GM18873 (cell line): ENCODE data around the gene DAPK1.
"Not testable (repeated sequence)": the region's sequence is repeated elsewhere in the genome, so short reads cannot be mapped to it uniquely, and the experiment has no call there.

Source experiments
- ATAC-seq: cut with Tn5 transposase; IDR thresholded peaks from one replicate; pipeline ENCODE4 v1.9.1; 2021; ENCODE audit warnings: mild to moderate bottlenecking, moderate library complexity, moderate number of reproducible peaks; ENCODE audit not compliant: unreplicated experiment, low FRiP score

Gene DAPK1

DNA sequence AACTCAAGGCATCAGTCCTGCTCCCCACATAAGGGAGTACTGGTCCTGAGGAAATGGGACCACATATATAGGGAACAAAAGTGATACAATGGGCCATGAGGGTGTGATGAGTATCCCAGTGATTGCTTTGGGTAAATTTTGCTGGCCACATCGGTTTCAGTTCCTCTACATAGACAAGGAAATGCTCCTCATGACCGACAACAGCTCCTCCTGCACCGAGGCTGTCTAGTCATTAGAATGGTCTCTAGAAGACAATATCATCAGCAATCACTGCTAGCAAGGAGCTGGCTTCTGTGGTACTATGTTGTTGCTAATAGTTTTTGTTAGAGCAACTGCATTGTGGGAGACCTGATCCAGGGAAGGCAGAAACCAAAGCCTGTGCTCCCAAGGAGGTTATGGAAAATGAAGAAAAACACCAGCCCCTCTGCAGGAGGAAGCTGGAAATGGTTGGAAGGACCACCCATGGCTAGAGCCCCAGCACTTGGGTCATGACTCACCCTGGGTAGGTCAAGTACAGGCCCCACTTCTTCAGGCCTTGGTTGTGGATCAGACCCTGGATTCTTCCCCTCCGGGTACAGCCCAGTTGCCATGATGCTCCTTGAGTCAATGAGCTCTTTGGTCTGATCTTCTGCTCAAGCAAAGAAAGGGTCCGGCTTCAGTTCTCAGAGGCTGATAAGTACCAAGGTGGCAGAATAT is 224.9 kb downstream of the DAPK1 start:
- ATAC-seq, result no peak

DNA sequence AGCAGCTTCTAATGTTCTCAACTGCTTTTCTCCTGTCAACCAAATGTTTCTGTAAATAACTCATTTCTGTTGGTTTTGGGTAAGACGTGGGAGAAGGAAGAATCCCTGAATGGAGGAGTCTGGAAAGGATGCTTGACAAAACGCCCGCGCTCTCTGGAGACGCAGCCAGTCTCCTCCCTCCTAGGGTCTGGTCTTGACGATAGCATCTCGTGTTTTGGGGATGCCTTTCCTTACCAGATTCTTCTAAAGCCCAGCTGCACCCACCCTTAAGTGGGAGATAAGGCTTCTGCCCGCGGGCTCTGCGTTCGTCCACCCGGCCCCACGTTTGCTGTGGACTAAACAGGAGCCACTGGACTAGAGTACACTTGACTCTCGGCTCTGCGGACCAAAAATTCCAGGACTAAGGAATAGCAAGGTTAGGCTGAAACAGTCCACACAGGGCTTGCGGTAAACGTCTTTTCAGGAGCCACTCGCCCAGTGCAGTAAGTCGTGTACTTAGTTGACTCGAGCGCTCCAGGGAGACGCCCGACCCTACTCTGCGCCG is 227.8 kb downstream of the DAPK1 start:
- ATAC-seq, result no peak

DNA sequence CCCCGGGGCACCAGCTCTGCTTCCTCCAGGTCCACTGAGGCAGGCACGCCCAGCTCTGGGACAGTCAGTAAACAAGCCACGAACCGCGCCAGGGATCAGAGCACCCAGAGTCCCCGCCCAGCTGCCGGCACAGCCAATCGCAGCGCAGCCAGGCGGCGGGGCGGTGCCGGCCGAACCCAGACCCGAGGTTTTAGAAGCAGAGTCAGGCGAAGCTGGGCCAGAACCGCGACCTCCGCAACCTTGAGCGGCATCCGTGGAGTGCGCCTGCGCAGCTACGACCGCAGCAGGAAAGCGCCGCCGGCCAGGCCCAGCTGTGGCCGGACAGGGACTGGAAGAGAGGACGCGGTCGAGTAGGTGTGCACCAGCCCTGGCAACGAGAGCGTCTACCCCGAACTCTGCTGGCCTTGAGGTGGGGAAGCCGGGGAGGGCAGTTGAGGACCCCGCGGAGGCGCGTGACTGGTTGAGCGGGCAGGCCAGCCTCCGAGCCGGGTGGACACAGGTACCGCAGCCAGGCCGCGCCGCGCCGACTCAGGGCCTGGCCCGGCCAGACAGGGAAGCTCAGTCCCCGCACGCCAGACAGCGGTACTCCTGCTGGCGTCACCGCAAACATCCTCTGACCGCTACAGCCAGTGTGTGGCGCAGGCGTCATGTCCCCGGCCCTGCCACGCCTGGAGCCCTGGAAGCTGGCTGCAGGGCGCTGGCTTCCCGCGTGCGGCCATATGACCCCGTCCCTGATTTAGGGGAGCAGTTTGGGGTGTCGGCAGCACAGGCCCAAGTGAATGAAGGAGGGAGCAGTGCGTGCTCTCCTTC is 228.4 kb downstream of the DAPK1 start, which contains the start of gene CTSL:
CTSL (plus strand) TSS at position 220 of the 810 bp plus-strand sequence. CDS start 1,485 bp downstream, outside the sequence.
- no peak for ATAC-seq

DNA sequence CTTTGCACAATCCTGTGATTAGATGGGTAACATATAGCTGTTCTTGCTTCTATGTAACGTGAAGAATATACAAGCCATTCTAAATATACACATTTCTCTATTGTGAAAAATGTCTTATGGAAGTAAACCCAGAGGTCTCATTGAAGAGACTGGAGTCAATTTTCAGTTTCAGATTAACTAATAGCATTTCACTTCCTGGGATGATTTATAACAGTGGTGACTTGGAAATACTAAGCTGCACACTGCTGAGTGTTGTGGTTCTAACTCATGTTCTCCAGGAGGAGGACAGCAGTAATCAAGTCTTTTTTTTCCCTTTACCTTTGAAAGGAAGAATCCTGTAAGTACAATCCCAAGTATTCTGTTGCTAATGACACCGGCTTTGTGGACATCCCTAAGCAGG is 231.6 kb downstream of the DAPK1 start:
- ATAC-seq, result no peak

DNA sequence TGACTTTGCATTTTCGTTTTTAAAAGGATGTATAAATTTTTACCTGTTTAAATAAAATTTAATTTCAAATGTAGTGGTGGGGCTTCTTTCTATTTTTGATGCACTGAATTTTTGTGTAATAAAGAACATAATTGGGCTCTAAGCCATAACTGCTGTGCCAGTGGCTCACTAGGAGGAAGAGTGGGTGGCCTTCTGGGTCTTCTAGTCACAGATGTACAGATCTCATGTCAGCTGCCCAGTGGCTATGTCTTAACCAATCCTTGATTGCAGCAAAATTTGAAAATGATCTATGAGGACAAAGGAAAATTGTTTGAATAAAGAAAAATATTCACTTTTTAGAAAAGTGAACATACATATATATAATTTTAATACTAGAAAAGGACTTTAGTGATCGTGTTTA is 233.7 kb downstream of the DAPK1 start:
- no peak for ATAC-seq

DNA sequence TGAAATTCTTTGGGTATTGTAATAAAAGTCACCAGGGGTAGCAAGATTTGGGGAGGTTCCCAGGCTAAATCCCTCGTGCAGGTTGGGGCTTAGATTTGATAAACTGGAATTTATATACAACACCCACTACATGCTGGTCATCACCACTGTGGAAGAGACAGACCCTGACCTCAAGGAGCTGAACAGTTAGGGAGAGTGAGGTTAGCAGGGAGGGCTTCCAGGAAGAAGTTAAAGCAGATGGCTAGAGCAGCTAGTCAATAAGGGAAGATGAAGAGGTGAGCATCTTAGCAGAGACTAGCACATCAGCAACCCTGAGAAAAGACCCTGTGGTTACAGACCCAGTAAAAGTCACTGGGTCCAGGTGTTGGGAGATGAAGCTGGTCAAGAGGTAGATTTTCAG is 234.7 kb downstream of the DAPK1 start:
- ATAC-seq, result no peak

DNA sequence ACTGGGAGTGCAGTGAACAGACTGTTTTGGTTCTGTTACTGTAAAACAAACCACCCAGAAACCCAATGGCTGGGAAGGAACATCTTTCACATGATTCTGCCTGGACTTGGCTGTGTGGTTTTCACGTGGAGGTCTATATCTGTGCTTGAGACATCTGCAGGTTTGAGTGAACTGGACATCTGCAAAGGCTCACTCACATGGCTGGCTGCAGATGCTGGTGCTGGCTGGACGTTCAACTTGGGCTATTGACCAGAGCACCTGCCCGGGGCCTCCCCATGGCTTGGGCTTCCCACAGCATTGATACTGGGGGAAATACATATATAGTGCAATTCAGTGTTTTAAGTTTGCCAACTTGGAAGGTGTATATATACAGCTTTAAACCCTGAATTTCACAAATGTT is 235.1 kb downstream of the DAPK1 start:
- no peak for ATAC-seq

DNA sequence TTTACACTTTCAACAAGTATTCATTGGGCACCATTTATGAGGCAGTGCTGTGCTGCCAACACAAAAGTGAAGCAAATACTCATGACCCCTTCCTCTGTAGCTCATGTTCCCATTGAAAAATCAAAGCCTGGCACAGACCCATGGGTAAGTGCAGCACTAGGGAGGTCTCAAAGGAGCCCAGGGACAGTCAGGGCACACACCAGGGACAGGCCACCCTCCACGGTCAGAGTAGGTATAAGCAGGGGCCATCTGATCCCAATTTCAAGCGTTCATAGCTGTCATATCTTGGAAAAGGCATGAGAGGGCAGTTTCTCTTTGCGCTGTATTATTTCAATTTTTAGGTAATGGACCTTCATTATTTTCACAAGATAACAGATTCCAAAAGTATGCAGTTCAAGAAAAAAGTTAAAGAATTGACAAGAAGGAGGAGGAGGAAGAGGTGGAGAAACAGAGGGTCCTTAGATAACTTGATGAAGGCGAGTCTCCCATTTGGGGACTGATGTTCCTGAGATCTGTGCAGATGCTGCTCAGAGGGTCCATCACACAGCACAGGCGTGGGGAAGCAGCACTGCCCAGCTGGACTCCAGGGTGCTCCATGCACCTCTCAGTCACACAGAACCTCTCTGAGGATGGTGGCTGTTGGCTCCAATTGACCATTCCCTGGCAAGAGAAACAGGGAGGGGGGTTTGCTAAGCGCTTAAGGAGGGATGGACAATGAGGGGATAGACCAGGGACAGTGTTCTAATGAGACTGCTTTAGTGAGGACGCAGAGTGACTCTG is 235.8 kb downstream of the DAPK1 start:
- no peak for ATAC-seq

DNA sequence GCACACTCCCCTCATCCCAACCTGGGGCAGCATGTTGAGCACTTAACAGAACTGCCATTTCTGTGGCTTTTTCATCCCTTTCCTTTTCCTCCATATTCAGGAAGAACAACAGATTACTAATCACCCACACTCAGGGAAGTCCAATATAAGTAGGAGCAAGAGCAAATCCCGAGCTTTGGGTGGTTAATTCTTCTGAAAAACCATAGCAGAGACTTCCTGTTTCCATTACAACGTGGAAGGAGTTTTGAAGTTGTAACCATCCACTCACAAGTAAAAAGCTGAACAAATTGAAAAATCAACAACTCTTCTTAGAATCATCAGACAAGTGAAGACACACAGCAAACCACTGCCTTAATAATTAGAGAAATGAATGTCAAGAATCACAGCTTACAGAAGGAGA is 236.4 kb downstream of the DAPK1 start:
- no peak for ATAC-seq

DNA sequence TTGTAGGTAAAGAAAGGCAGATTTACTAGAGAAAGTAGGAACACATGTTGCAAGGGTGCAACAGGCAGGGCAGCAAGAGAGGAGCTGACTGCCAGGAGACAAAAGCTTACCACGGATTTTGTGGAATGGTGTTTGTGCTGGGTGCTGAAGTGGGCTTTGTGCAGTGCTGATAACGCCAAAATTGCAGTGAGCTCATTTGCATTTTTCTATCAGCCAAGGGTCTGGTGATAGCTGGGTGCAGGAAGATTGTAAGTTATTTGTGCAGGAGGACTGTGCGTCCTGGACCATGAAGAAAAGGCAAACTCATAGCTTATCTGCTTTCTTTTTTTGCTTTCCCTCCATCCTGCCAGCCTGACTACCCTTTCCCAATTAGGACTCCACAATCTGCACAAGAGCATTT is 241.9 kb downstream of the DAPK1 start:
- ATAC-seq, result no peak

DNA sequence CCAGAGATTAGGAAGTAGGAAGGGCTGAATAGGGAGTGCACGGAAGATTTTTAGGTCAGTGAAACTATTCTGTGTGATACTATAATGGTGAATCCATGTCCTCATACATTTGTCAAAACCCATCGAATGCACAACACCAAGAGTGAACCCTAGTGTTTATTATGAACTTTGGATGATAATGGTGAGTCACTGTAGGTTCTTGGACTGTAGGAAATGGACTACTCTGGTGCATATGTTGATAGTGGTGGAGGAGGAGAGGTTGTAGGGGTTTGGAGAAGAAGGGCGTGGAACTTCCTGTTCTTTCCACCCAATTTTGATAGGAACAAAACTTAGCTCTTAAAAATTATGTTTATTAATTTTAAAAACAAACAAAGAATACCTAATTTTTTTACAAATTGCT is 242.5 kb downstream of the DAPK1 start:
- no peak for ATAC-seq

DNA sequence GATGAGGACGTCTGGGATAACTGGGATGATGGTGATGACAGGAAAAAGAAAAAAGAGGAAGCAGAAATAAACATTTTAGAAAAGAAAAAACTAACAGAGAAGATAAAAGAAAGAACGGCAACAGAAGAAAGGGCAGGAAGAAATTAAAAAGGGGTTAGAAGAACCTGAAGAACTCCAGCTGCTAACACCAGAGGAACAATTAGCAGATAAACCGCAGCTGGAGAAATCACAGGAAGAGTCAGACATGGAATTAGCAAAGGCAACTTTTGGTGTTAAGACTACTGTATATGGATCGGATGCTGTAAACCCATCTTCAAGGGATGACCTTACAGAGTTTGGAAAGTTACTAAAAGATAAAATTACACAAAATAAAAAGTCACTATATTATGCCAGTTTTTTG is 243.7 kb downstream of the DAPK1 start:
- no peak for ATAC-seq

DNA sequence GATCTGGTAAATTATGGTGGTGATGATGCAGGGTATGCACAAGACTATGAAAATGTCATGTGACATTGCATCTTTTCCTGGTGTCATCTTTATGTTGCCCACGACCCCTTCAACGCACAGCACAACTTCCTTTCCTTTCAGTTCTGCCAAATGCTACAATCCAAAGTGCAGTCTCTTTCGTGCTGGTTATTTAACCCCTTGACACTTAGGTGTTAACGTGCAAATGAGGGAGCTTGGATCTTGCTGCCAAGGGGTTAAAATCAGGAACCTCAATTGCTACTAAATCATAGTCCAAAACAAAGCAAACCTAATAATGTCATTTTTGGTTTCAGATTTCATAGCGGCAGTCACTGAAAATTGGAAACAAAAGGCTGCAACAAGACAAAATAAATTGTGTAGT is 244.2 kb downstream of the DAPK1 start:
- no peak for ATAC-seq

DNA sequence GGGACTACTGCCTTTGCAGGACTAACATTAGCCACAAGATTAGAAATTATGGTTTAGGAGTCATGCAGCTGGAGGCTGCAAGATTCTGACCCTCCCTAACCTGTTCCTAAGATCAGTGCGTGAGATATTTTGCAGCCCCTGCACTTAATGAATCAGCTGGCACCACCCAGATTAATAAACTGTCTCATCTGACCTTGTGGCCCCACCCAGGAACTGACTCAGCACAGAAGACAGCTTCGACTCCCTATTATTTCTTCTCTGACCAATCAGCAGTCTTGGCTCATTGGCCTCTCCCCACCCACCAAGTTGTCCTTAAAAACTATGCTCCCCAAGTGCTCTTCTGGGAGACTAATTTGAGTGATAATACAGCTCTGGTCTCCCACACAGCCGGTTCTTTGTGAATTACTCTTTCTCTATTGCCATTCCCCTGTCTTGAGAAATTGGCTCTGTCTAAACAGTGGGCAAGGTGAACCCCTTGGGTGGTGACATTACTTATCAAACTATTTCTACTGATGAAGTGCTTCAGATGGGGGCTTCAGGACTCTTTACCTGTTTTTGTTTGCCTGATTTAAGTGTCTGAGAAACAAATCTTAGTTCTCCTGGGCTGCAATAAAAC is 245.3 kb downstream of the DAPK1 start:
- no peak for ATAC-seq

DNA sequence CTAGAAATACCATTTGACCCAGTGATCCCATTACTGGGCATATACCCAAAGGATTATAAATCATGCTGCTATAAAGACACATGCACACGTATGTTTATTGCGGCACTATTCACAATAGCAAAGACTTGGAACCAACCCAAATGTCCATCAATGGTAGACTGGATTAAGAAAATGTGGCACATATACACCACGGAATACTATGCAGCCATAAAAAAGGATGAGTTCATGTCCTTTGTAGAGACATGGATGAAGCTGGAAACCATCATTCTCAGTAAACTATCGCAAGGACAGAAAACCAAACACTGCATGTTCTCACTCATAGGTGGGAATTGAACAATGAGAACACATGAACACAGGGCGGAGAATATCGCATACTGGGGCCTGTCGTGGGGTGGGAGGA is 246.6 kb downstream of the DAPK1 start:
- ATAC-seq, result not testable (repeated sequence)

DNA sequence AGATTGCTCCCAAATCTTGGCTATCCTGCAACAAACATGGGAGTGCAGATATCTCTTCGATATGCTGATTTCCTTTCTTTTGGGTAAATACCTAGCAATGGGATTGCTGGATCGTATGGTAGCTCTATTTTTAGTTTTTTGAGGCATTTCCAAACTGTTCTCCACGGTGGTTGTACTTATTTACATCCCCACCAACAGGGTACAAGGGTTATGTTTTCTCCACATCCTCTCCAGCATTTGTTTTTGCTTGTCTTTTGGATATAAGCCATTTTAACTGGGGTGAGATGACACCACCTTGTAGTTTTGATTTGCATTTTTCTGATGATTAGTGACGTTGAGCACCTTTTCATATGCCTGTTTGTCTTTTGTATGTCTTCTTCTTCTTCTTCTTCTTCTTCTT is 248.5 kb downstream of the DAPK1 start:
- no peak for ATAC-seq

DNA sequence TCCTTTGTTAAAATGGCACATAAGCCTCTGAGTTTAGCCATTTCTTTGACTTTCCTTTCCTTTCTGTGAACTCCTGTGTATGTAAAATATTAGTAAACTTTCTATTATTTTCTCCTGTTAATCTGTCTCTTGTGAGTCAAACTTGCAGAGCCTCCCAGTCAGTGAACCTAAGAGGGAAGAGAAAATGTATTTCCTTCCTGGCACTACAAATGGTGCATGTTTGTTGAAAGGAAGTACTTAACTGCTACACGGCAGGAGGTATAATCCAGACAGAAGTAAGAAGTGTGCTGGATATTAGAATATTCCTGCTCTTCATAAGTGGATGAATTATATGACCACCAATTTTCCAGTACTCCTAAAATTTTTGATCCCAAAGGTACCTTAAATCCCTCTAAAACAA is 251.2 kb downstream of the DAPK1 start:
- ATAC-seq, result no peak

DNA sequence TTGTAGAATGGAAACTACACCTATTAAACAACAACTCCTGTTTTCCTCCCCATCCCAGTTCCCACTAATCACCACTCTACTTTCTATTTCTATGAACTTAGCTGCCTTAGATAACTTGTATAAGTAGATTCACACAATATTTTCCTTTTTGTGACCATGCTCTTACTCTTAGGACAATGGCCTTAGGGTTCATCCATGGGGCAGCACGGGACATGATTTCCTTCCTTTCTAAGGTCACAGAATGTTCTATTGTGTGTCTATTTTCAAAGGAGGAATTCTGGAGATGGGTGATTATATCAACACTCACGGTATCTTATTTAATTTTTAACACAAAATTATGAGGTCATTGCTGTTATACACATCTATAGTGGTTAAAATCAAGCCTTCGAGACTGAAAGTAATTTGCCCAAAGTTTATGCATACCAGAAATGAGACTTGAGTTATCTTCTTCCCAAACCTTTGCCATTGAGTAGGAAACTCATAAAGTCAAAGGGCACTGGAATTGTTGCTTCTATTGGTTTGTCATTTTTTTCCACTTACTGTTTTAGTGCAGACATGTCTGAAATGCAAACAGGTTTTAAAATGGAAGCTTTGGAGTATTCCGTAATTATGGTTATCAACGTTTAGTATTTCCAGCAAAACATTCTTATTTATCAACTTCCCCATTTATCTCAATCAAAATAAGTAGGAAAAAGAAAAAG is 251.8 kb downstream of the DAPK1 start:
- ATAC-seq, result no peak

DNA sequence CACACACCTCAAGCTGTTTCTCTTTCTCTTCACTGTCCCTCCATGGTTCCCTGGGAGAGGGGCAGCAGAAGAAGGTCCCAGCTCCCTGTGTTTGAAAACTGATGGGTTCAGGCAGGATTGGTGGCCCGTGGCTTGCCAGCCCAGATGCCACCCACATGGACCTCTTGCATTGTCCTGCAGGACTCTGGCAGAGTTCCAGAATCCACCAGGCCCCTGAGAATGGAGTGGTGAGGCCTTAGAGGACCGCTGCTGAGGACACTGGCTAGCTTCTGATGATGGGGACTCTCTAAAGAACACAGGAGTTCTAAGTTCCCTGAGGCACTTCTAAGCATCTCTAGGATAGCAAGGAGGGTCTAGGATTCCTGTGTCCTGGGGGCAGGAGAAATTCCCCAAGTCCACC is 253.1 kb downstream of the DAPK1 start:
- ATAC-seq, result no peak

DNA sequence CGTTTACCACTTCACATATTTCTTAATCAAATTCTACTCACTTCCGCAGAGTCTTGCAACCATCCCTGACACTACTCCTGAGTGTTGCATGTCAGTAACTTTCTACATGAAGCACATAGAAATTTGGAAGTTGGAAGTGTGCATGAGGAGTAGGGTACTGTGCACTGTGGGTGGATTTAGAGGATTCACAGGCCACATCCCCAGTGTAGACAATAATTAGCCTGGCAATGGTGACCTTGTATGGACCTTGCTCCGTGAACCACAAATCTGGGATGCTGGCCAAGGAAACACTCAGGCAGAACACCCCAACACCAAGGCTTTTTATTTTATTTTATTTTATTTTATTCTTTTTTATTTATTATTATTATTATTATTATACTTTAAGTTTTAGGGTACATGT is 253.8 kb downstream of the DAPK1 start:
- ATAC-seq, result no peak
